Hippocampal formation (tissue), 2 donors: Measurements from ENCODE around the gene EFCAB6.

Experiments
- DNase-seq, 2 donors: peaks; one replicate each; lab custom pipeline; 2025; lab: John Stamatoyannopoulos, UW

Gene EFCAB6

GRCh38 chr22:43505423-43505822 is 306.7 kb downstream of the EFCAB6 start:
- DNase-seq: no peak

- no peak for DNase-seq
Measured at GRCh38 chr22:43504666-43505261, 307.3 kb downstream of the EFCAB6 start.

GRCh38 chr22:43504068-43504467 is 308.0 kb downstream of the EFCAB6 start:
- no peak for DNase-seq

GRCh38 chr22:43502306-43502874 is 309.7 kb downstream of the EFCAB6 start:
- DNase-seq: no peak

GRCh38 chr22:43501878-43502277 is 310.2 kb downstream of the EFCAB6 start:
- DNase-seq: peak in 1 of 2 donors; percentile 10

- DNase-seq: no peak
Measured at GRCh38 chr22:43500792-43501785, 311.0 kb downstream of the EFCAB6 start.

- no peak for DNase-seq
Measured at GRCh38 chr22:43498856-43499253, 313.2 kb downstream of the EFCAB6 start.

- DNase-seq: no peak
Measured at GRCh38 chr22:43497956-43498855, 313.9 kb downstream of the EFCAB6 start.

GRCh38 chr22:43493297-43493696 is 318.8 kb downstream of the EFCAB6 start:
- no peak for DNase-seq

- no peak for DNase-seq
Measured at GRCh38 chr22:43491737-43492136, 320.4 kb downstream of the EFCAB6 start.

GRCh38 chr22:43491177-43491576 is 320.9 kb downstream of the EFCAB6 start:
- no peak for DNase-seq

GRCh38 chr22:43490311-43490710 is 321.8 kb downstream of the EFCAB6 start:
- DNase-seq: no peak

- no peak for DNase-seq
Measured at GRCh38 chr22:43488937-43489336, 323.2 kb downstream of the EFCAB6 start.

- DNase-seq: no peak
Measured at GRCh38 chr22:43488031-43488866, 323.9 kb downstream of the EFCAB6 start.

GRCh38 chr22:43487311-43488030 is 324.6 kb downstream of the EFCAB6 start:
- no peak for DNase-seq

GRCh38 chr22:43485502-43486089 is 326.5 kb downstream of the EFCAB6 start:
- no peak for DNase-seq

GRCh38 chr22:43484227-43484626 is 327.9 kb downstream of the EFCAB6 start:
- no peak for DNase-seq

GRCh38 chr22:43483669-43484068 is 328.4 kb downstream of the EFCAB6 start:
- no peak for DNase-seq

GRCh38 chr22:43483266-43483665 is 328.8 kb downstream of the EFCAB6 start:
- DNase-seq: no peak

- no peak for DNase-seq
Measured at GRCh38 chr22:43482318-43482625, 329.8 kb downstream of the EFCAB6 start.
